Uterus (tissue), 2 donors: ENCODE data around the gene TSPAN18.

Experiments
- POLR2A ChIP-seq, 2 donors: fragments of 450-650 bp; IDR thresholded peaks; one replicate each; pipeline ENCODE4 v1.6.1; 2016; ENCODE audit warnings: antibody characterized with exemption in 2 of 2, mild to moderate bottlenecking in 1 of 2, moderate library complexity in 1 of 2
- TF ChIP-seq, protein P1 (sequence below), 4 experiments: fragments of 200-600 bp in 2 of 4; fragments of 450-650 bp in 2 of 4; sonication (generic) in 2 of 4; IDR thresholded peaks; one replicate each; pipeline ENCODE4 v1.5.1; 2016 to 2019; ENCODE audit warnings: antibody characterized with exemption in 4 of 4, mild to moderate bottlenecking in 2 of 4, moderate library complexity in 1 of 4

GRCh38 chr11:44823006-44823405 is 96.2 kb downstream of the TSPAN18 start:
- TF ChIP-seq, protein P1, sequence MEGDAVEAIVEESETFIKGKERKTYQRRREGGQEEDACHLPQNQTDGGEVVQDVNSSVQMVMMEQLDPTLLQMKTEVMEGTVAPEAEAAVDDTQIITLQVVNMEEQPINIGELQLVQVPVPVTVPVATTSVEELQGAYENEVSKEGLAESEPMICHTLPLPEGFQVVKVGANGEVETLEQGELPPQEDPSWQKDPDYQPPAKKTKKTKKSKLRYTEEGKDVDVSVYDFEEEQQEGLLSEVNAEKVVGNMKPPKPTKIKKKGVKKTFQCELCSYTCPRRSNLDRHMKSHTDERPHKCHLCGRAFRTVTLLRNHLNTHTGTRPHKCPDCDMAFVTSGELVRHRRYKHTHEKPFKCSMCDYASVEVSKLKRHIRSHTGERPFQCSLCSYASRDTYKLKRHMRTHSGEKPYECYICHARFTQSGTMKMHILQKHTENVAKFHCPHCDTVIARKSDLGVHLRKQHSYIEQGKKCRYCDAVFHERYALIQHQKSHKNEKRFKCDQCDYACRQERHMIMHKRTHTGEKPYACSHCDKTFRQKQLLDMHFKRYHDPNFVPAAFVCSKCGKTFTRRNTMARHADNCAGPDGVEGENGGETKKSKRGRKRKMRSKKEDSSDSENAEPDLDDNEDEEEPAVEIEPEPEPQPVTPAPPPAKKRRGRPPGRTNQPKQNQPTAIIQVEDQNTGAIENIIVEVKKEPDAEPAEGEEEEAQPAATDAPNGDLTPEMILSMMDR (IDR thresholded peaks at IDR 0.05) = no peak
- no peak for TF ChIP-seq POLR2A (IDR thresholded peaks at IDR 0.05)
